HepG2 (cell line): ENCODE measurements around the gene ZNF443. TPM values are rescaled to one million over a fixed set of nuclear protein-coding genes. Genes with fewer than 3 reads are reported as not detected.

Source experiments
- CCAR2 ChIP-seq: fragments of 200-400 bp; formaldehyde crosslinking; optimal IDR thresholded peaks from 2 replicates; pipeline ENCODE3; 2018; ENCODE audit warnings: low read depth, mild to moderate bottlenecking, low read length, moderate library complexity
- HNRNPK ChIP-seq: fragments of 200-400 bp; formaldehyde crosslinking; IDR thresholded peaks from 2 replicates; pipeline ENCODE4 v1.6.1; 2018; ENCODE audit warnings: low read length, low read depth, moderate library complexity, mild to moderate bottlenecking; ENCODE audit not compliant: poor library complexity, severe bottlenecking
- KDM1A ChIP-seq: IDR thresholded peaks from 2 replicates; pipeline ENCODE4 v1.6.1; 2016; ENCODE audit warnings: missing compliant biosample characterization
- MBD4 ChIP-seq: IDR thresholded peaks from 2 replicates; pipeline ENCODE4 v1.6.1; 2012; ENCODE audit warnings: low read length, inconsistent platforms, borderline replicate concordance
- MXD3 ChIP-seq: IDR thresholded peaks from 2 replicates; pipeline ENCODE4 v1.6.1; 2016; ENCODE audit warnings: mild to moderate bottlenecking, missing biosample characterization, missing genetic modification reagents
- NR2F2 ChIP-seq: IDR thresholded peaks from 2 replicates; pipeline ENCODE4 v1.6.1; 2012; ENCODE audit warnings: low read depth, inconsistent platforms, borderline replicate concordance
- TERF1 ChIP-seq: sonication (generic); formaldehyde crosslinking; IDR thresholded peaks from 2 replicates; pipeline ENCODE4 v1.8.0; 2022; ENCODE audit warnings: mild to moderate bottlenecking, missing genetic modification reagents, moderate library complexity
- ZNF138 ChIP-seq: sonication (generic); formaldehyde crosslinking; IDR thresholded peaks from 2 replicates; pipeline ENCODE4 v1.5.0; 2020; ENCODE audit warnings: mild to moderate bottlenecking, low read depth, missing genetic modification reagents
- ZNF33A ChIP-seq: sonication (generic); formaldehyde crosslinking; IDR thresholded peaks from 2 replicates; pipeline ENCODE4 v1.5.1; 2020; ENCODE audit warnings: missing genetic modification reagents, mild to moderate bottlenecking, moderate library complexity, borderline replicate concordance
- ZNF512 ChIP-seq: sonication (generic); formaldehyde crosslinking; IDR thresholded peaks from 2 replicates; pipeline ENCODE4 v1.4.0; 2020; ENCODE audit warnings: mild to moderate bottlenecking, missing genetic modification reagents
- ZNF569 ChIP-seq: sonication (generic); formaldehyde crosslinking; IDR thresholded peaks from 2 replicates; pipeline ENCODE4 v1.5.0; 2020; ENCODE audit warnings: mild to moderate bottlenecking, missing genetic modification reagents, moderate library complexity, borderline replicate concordance
- polyA plus RNA-seq, 8 experiments: library from polyadenylated mRNA; depleted of rRNA in 3 of 8; stranded (reverse) in 7 of 8; unstranded in 1 of 8; fragments of >200 nt; fragmentation: Illumina TruSeq in 4 of 8; extraction: Trizol in 4 of 8; gene quantifications; 2 replicates each; pipeline versions ENCODE4 v1.2.1 to v1.2.3, GENCODE V29; 2011 to 2016; ENCODE audit warnings: low read depth in 4 of 8, missing spikeins in 1 of 8, mixed read lengths in 1 of 8; ENCODE audit not compliant: insufficient read depth in 1 of 8
- total RNA-seq, 5 experiments: library from RNA; depleted of rRNA; stranded (reverse); fragments of >200 nt; fragmentation: Illumina TruSeq; extraction: Trizol; gene quantifications; 2 replicates each; pipeline ENCODE4 v1.2.3, GENCODE V29; 2016; ENCODE audit warnings: low read depth in 1 of 5
- TF ChIP-seq, protein P1 (sequence below): sonication (generic); formaldehyde crosslinking; IDR thresholded peaks from 2 replicates; pipeline ENCODE4 v1.9.0; 2021; ENCODE audit warnings: missing genetic modification reagents, borderline replicate concordance
- TF ChIP-seq, protein P2 (sequence below): sonication (generic); formaldehyde crosslinking; conservative IDR thresholded peaks from 2 replicates; pipeline ENCODE4 v1.8.0; 2022; ENCODE audit warnings: missing genetic modification reagents
- TF ChIP-seq, protein P3 (sequence below): sonication (generic); formaldehyde crosslinking; IDR thresholded peaks from 2 replicates; pipeline ENCODE4 v1.4.0; 2020; ENCODE audit warnings: missing genetic modification reagents, borderline replicate concordance

ZNF443 gene
- total and polyA plus RNA-seq, 2 of the 13 experiments (the other 11 are each of a cell fraction or from before 2014, with no cell fraction given), result 3.6 to 19.0 TPM

DNA sequence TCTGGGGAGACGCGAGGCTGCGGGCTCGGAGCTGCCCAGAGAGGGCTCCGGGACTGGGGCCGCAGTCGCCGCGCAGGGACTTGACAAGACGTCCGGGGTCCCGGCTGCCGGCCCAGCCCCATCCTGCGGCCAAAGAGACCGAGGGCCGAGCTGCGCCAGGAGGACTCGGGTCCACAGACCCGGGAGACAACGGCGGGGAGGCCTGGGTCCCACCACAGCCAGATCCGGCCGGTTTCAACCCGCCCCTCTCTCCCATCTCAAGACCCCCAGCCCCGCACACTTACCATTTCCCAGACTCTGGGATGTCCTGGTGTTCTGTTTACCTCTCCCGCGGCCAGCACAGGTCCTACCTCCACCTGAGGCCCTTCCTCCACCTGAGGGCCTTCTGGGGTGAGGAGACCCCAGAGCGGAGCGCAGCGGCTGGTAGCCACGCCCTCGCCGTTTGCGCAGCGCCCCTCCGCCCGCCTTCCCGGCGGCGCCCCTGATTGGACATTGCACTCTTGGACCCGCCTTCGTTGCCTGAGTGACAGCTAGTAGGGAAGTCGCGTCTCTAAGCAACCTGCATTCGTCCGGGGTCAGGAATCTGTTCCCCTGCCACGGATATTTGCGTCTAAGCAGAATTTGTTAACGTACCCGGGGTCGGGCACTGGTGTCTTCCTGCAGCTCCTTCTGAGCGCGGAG is 43.7 kb upstream of the ZNF443 start, which contains the start of gene ZNF709 (continued):
- TF ChIP-seq, protein P1, sequence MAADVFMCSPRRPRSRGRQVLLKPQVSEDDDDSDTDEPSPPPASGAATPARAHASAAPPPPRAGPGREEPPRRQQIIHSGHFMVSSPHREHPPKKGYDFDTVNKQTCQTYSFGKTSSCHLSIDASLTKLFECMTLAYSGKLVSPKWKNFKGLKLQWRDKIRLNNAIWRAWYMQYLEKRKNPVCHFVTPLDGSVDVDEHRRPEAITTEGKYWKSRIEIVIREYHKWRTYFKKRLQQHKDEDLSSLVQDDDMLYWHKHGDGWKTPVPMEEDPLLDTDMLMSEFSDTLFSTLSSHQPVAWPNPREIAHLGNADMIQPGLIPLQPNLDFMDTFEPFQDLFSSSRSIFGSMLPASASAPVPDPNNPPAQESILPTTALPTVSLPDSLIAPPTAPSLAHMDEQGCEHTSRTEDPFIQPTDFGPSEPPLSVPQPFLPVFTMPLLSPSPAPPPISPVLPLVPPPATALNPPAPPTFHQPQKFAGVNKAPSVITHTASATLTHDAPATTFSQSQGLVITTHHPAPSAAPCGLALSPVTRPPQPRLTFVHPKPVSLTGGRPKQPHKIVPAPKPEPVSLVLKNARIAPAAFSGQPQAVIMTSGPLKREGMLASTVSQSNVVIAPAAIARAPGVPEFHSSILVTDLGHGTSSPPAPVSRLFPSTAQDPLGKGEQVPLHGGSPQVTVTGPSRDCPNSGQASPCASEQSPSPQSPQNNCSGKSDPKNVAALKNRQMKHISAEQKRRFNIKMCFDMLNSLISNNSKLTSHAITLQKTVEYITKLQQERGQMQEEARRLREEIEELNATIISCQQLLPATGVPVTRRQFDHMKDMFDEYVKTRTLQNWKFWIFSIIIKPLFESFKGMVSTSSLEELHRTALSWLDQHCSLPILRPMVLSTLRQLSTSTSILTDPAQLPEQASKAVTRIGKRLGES (CRISPR knock-in tag), result no peak
- TF ChIP-seq CCAR2 (no peak), TERF1 (CRISPR knock-in tag) (peak; percentile 41; the same call in 1 of the 2 replicates), HNRNPK (peak; percentile 46), KDM1A (CRISPR knock-in tag) (no peak), NR2F2 (no peak), ZNF138 (no peak), ZNF569 (no peak), MXD3 (CRISPR knock-in tag) (no peak), ZNF33A (CRISPR knock-in tag) (0 out of 2 replicates have a peak, but pooled peaks have one; percentile 68), MBD4 (no peak), ZNF512 (no peak)
- TF ChIP-seq, protein P2, sequence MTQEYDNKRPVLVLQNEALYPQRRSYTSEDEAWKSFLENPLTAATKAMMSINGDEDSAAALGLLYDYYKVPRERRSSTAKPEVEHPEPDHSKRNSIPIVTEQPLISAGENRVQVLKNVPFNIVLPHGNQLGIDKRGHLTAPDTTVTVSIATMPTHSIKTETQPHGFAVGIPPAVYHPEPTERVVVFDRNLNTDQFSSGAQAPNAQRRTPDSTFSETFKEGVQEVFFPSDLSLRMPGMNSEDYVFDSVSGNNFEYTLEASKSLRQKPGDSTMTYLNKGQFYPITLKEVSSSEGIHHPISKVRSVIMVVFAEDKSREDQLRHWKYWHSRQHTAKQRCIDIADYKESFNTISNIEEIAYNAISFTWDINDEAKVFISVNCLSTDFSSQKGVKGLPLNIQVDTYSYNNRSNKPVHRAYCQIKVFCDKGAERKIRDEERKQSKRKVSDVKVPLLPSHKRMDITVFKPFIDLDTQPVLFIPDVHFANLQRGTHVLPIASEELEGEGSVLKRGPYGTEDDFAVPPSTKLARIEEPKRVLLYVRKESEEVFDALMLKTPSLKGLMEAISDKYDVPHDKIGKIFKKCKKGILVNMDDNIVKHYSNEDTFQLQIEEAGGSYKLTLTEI (CRISPR knock-in tag), result no peak
- TF ChIP-seq, protein P3, sequence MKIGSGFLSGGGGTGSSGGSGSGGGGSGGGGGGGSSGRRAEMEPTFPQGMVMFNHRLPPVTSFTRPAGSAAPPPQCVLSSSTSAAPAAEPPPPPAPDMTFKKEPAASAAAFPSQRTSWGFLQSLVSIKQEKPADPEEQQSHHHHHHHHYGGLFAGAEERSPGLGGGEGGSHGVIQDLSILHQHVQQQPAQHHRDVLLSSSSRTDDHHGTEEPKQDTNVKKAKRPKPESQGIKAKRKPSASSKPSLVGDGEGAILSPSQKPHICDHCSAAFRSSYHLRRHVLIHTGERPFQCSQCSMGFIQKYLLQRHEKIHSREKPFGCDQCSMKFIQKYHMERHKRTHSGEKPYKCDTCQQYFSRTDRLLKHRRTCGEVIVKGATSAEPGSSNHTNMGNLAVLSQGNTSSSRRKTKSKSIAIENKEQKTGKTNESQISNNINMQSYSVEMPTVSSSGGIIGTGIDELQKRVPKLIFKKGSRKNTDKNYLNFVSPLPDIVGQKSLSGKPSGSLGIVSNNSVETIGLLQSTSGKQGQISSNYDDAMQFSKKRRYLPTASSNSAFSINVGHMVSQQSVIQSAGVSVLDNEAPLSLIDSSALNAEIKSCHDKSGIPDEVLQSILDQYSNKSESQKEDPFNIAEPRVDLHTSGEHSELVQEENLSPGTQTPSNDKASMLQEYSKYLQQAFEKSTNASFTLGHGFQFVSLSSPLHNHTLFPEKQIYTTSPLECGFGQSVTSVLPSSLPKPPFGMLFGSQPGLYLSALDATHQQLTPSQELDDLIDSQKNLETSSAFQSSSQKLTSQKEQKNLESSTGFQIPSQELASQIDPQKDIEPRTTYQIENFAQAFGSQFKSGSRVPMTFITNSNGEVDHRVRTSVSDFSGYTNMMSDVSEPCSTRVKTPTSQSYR (CRISPR knock-in tag), result peak; percentile 35; the same call in 1 of the 2 replicates
